DOHH2 (cell line): ENCODE measurements around the gene EDC3.

Source experiments
- H3F3A ChIP-seq: fragments of 200-600 bp; sonication (generic), shearing (Covaris generic); 2 replicates; pipeline ENCODE4 v1.6.0; 2016; ENCODE audit warnings: antibody characterized with exemption, mild to moderate bottlenecking; ENCODE audit not compliant: control insufficient read depth, insufficient read depth
- H3K27ac ChIP-seq: fragments of 200-600 bp; sonication (generic); 2 replicates; pipeline ENCODE4 v1.5.1; 2014; ENCODE audit warnings: low read depth, mild to moderate bottlenecking, low read length, moderate library complexity
- H3K27me3 ChIP-seq: fragments of 200-600 bp; sonication (generic); 2 replicates; pipeline ENCODE4 v1.6.1; 2014; ENCODE audit warnings: mild to moderate bottlenecking, low read length, mixed read lengths; ENCODE audit not compliant: control insufficient read depth
- H3K36me3 ChIP-seq: fragments of 200-600 bp; sonication (generic); 2 replicates; pipeline ENCODE4 v1.6.1; 2014; ENCODE audit warnings: mild to moderate bottlenecking, low read length, moderate library complexity, mixed read lengths; ENCODE audit not compliant: control insufficient read depth
- H3K4me1 ChIP-seq: fragments of 200-600 bp; sonication (generic); 2 replicates; pipeline ENCODE4 v1.6.1; 2014; ENCODE audit warnings: mild to moderate bottlenecking, low read length, mixed read lengths; ENCODE audit not compliant: control insufficient read depth
- H3K4me2 ChIP-seq: fragments of 200-600 bp; sonication (generic); 2 replicates; pipeline ENCODE4 v1.6.0; 2014; ENCODE audit warnings: mild to moderate bottlenecking, low read length, moderate library complexity
- H3K4me3 ChIP-seq: fragments of 200-600 bp; sonication (generic); 2 replicates; pipeline ENCODE4 v1.5.1; 2014; ENCODE audit warnings: mild to moderate bottlenecking, low read length, mixed read lengths
- H3K79me2 ChIP-seq: fragments of 200-600 bp; sonication (generic); 2 replicates; pipeline ENCODE4 v1.6.1; 2014; ENCODE audit warnings: mild to moderate bottlenecking, low read length, mixed read lengths; ENCODE audit not compliant: control insufficient read depth
- H3K9me2 ChIP-seq: fragments of 200-600 bp; sonication (generic); replicated peaks from 2 replicates; pipeline ENCODE4 v1.6.1; 2014; ENCODE audit warnings: mild to moderate bottlenecking, low read length, mixed read lengths; ENCODE audit not compliant: control insufficient read depth
- H3K9me3 ChIP-seq: fragments of 200-600 bp; sonication (generic); 2 replicates; pipeline ENCODE4 v1.6.1; 2014; ENCODE audit warnings: antibody characterized with exemption, low read length, mixed read lengths; ENCODE audit not compliant: control insufficient read depth, insufficient read depth
- H4K20me1 ChIP-seq: fragments of 200-600 bp; sonication (generic); 2 replicates; pipeline ENCODE4 v1.6.0; 2014; ENCODE audit warnings: low read depth, mild to moderate bottlenecking, antibody characterized with exemption, low read length, moderate library complexity; ENCODE audit not compliant: control insufficient read depth, insufficient read depth
- EZH2phosphoT487 ChIP-seq: fragments of 200-600 bp; sonication (generic); IDR thresholded peaks from 2 replicates; pipeline ENCODE4 v1.6.1; 2017; ENCODE audit warnings: borderline replicate concordance, mild to moderate bottlenecking, antibody characterized with exemption, low read length, moderate library complexity, mixed read lengths
- TF ChIP-seq, protein P1 (sequence below): fragments of 200-600 bp; sonication (generic); IDR thresholded peaks from one replicate; pipeline ENCODE4 v1.5.1; 2014; ENCODE audit warnings: antibody characterized with exemption, mild to moderate bottlenecking, low read depth, low read length; ENCODE audit not compliant: poor library complexity, severe bottlenecking

EDC3 gene

DNA sequence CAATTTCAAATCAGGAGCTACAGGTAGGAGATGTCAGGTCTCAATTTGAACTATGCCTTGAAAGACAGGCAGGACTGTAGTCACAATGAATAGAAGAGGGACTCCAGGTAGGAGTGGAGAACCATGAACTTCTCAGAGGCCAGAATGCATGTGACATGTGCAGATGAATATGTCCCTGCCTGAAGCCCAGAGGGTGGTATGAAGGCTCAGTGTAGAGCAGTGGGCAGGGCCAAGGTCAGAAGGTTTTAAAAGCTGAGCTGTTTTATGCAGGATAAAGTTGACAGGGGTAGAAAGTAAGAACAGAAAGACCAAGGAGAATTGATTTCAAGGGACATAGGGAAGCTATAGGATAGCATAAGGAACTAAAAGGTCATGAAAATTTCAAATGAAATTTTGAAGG, 49.3 kb downstream of the EDC3 start:
- Histone ChIP-seq H3F3A (no peaks in the 10 kb centered on the region), H3K79me2 (peaks cover 11% of the 10 kb centered on the region)

DNA sequence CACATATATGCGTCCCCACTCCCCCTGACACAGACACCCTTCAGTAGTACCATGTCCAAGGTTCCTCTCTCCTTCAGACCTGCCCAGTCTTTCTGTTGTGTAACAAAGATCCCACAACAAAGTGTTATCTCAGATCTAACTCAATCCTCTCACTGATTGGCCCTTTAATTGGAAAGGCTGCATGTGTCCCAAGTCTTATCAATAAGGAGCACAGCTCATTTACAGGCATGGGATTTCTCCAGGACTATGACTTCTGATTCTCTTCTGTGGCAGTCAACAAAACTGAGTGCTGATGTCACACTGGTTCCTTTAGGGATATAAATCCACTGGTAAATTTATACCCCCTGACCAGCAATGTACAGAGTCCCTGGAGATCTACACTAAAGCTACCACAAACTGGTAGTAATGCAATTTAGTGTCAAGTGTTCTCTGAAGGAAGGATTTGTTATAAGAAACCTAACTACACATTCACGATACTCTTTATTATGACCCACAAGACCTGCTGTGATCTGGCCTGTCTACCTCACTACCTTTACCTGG, 52.1 kb downstream of the EDC3 start:
- Histone ChIP-seq H3K79me2 (no peaks in the 10 kb centered on the region; the same call in 1 of the 2 replicates), H3K27me3 (no peaks in the 10 kb centered on the region), H3K4me3 (no peak overlapping the region), H3K9me3 (no peaks in the 10 kb centered on the region), H3K27ac (no peak overlapping the region), H3K4me1 (no peaks in the 10 kb centered on the region), H3K36me3 (peaks cover 23% of the 10 kb centered on the region), H3K9me2 (no peaks in the 10 kb centered on the region), H4K20me1 (peaks cover 3% of the 10 kb centered on the region; the same call in 1 of the 2 replicates), H3F3A (no peaks in the 10 kb centered on the region), H3K4me2 (no peak overlapping the region)
- TF ChIP-seq, protein P1, sequence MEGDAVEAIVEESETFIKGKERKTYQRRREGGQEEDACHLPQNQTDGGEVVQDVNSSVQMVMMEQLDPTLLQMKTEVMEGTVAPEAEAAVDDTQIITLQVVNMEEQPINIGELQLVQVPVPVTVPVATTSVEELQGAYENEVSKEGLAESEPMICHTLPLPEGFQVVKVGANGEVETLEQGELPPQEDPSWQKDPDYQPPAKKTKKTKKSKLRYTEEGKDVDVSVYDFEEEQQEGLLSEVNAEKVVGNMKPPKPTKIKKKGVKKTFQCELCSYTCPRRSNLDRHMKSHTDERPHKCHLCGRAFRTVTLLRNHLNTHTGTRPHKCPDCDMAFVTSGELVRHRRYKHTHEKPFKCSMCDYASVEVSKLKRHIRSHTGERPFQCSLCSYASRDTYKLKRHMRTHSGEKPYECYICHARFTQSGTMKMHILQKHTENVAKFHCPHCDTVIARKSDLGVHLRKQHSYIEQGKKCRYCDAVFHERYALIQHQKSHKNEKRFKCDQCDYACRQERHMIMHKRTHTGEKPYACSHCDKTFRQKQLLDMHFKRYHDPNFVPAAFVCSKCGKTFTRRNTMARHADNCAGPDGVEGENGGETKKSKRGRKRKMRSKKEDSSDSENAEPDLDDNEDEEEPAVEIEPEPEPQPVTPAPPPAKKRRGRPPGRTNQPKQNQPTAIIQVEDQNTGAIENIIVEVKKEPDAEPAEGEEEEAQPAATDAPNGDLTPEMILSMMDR = no peak
- no peak for TF ChIP-seq EZH2phosphoT487

More for the DNA sequence above, 49.3 kb downstream of the EDC3 start:
- no peaks in the 10 kb centered on the region for H3K4me1 ChIP-seq
- no peaks in the 10 kb centered on the region for H3K27me3 ChIP-seq
- no peak overlapping the region for H3K4me3 ChIP-seq
- no peaks in the 10 kb centered on the region for H3K9me3 ChIP-seq
- H3K27ac ChIP-seq = no peak overlapping the region
- TF ChIP-seq, protein P1 = no peak
- no peak for TF ChIP-seq EZH2phosphoT487
- peaks cover 6% of the 10 kb centered on the region; the same call in 1 of the 2 replicates for H4K20me1 ChIP-seq
- H3K36me3 ChIP-seq = peaks cover 12% of the 10 kb centered on the region; the same call in 1 of the 2 replicates
- H3K4me2 ChIP-seq = no peak overlapping the region
- no peaks in the 10 kb centered on the region for H3K9me2 ChIP-seq

DNA sequence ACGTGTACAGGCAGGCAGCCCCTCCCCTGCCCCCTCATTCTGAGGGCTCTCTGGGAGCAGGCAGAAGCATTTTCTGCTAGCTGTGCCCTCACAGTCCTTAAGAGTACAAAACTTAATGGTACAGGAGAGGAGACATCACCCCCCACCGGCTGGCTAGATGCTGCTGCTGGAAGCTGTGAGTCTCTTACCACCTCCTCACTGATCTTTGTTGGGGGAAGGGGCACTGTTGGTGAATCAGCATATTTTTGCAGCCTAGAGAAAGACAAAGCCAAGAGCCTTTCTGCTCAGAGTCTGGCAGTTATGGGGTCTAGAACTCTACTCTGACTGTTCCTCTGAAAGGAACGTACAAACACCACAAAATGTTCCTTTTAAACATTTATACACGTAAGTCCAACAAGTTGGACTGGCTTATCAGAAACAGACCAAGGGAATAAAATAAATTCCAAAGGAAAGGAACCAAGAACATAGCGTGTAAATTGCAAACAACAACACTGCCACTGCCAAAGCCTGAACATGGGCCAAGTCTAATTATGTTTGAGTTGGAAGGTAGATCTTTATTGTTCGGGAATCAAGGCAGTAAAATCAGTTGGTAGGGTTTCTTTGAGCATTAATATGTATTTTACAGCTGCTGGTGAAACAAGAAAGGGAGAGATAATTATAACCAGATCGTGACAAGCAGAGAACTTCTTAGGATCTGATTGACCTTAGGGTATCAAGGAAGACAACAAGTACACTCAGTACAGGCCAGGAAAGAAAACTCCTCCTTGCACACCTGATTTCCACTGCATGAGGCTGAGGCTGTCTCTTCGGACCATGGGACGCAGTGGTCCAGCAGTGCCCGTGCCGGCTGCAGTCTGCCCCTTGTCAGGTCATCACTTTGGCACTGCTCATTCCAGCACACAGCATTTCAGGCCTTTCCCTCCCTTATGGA, 52.8 kb downstream of the EDC3 start:
- Histone ChIP-seq H3K36me3 (peaks cover 21% of the 10 kb centered on the region), H3K79me2 (no peaks in the 10 kb centered on the region), H3K27ac (no peak overlapping the region), H3K9me3 (no peaks in the 10 kb centered on the region), H3K9me2 (no peaks in the 10 kb centered on the region), H3F3A (no peaks in the 10 kb centered on the region), H3K27me3 (no peaks in the 10 kb centered on the region), H3K4me2 (no peak overlapping the region), H3K4me1 (no peaks in the 10 kb centered on the region), H3K4me3 (no peak overlapping the region), H4K20me1 (peaks cover 3% of the 10 kb centered on the region; the same call in 1 of the 2 replicates)
- TF ChIP-seq, protein P1 = no peak
- TF ChIP-seq EZH2phosphoT487 = no peak
